Duodenal mucosa (tissue), 2 donors: ENCODE data around the gene C1orf198.

Source experiments
- H3K27ac ChIP-seq: one replicate; pipeline ENCODE4 v1.7.0; 2013; ENCODE audit warnings: low read depth, low read length
- H3K27me3 ChIP-seq, 2 donors: one replicate each; pipeline ENCODE4 v1.7.0; 2013; ENCODE audit warnings: low read length in 2 of 2, control low read depth in 1 of 2; ENCODE audit not compliant: insufficient read depth in 2 of 2, control insufficient read depth in 1 of 2
- H3K36me3 ChIP-seq, 2 donors: one replicate each; pipeline ENCODE4 v1.7.0; 2013; ENCODE audit warnings: low read length in 2 of 2, control low read depth in 1 of 2; ENCODE audit not compliant: insufficient read depth in 2 of 2, control insufficient read depth in 1 of 2
- H3K4me1 ChIP-seq, 2 donors: one replicate each; pipeline ENCODE4 v1.7.0; 2013; ENCODE audit warnings: low read length in 2 of 2, control low read depth in 1 of 2; ENCODE audit not compliant: insufficient read depth in 2 of 2, control insufficient read depth in 1 of 2
- H3K4me3 ChIP-seq, 2 donors: one replicate each; pipeline ENCODE4 v1.7.0; 2013; ENCODE audit warnings: low read length in 2 of 2, low read depth in 1 of 2
- H3K9ac ChIP-seq, 2 donors: one replicate each; pipeline ENCODE4 v1.7.0; 2013; ENCODE audit warnings: low read length in 2 of 2, low read depth in 1 of 2
- H3K9me3 ChIP-seq, 2 donors: one replicate each; pipeline ENCODE4 v1.7.0; 2013; ENCODE audit warnings: low read length in 2 of 2, control low read depth in 1 of 2; ENCODE audit not compliant: control insufficient read depth in 1 of 2

The C1orf198 gene

GRCh38 chr1:230870916-230871315 lies 2.6 kb upstream of the C1orf198 start:
- H3K9ac ChIP-seq = no peak overlapping the region
- no peaks in the 10 kb centered on the region for H3K9me3 ChIP-seq
- no peaks in the 10 kb centered on the region for H3K36me3 ChIP-seq
- H3K27ac ChIP-seq = no peak overlapping the region
- H3K4me1 ChIP-seq = peaks cover 14 to 27% of the 10 kb centered on the region in 2 donors
- H3K27me3 ChIP-seq = no peaks in the 10 kb centered on the region
- no peak overlapping the region for H3K4me3 ChIP-seq

- no peaks in the 10 kb centered on the region for H3K9me3 ChIP-seq
- peaks cover 15 to 28% of the 10 kb centered on the region in 2 donors for H3K4me1 ChIP-seq
- no peaks in the 10 kb centered on the region for H3K27me3 ChIP-seq
- H3K27ac ChIP-seq = no peak overlapping the region
- H3K9ac ChIP-seq = no peak overlapping the region
- no peaks in the 10 kb centered on the region for H3K36me3 ChIP-seq
- H3K4me3 ChIP-seq = no peak overlapping the region
These were observed 1.2 kb upstream of the C1orf198 start for GRCh38 chr1:230869500-230869899.

GRCh38 chr1:230868736-230869385 lies 540 bp upstream of the C1orf198 start:
- no peaks in the 10 kb centered on the region for H3K36me3 ChIP-seq
- peaks cover 19 to 31% of the 10 kb centered on the region in 2 donors for H3K4me1 ChIP-seq
- H3K4me3 ChIP-seq = peak overlapping the region; percentile 66 to 72
- H3K9me3 ChIP-seq = no peaks in the 10 kb centered on the region
- peak overlapping the region; percentile 37 for H3K27ac ChIP-seq
- H3K27me3 ChIP-seq = no peaks in the 10 kb centered on the region
- peak overlapping the region; percentile 43 to 56 for H3K9ac ChIP-seq

- H3K27ac ChIP-seq = peak overlapping the region; percentile 33
- no peaks in the 10 kb centered on the region for H3K36me3 ChIP-seq
- peaks cover 19 to 40% of the 10 kb centered on the region in 2 donors for H3K4me1 ChIP-seq
These were observed 1.0 kb downstream of the C1orf198 start for GRCh38 chr1:230867101-230867902.

GRCh38 chr1:230866171-230867070 lies 1.9 kb downstream of the C1orf198 start:
- no peaks in the 10 kb centered on the region for H3K9me3 ChIP-seq
- no peak overlapping the region for H3K27ac ChIP-seq
- no peaks in the 10 kb centered on the region for H3K36me3 ChIP-seq
- H3K4me3 ChIP-seq = peak overlapping the region; percentile 86 to 91
- H3K27me3 ChIP-seq = no peaks in the 10 kb centered on the region
- H3K4me1 ChIP-seq = peaks cover 19 to 40% of the 10 kb centered on the region in 2 donors
- peak overlapping the region; percentile 2 to 78 for H3K9ac ChIP-seq

More at GRCh38 chr1:230867101-230867902, 1.0 kb downstream of the C1orf198 start:
- Histone ChIP-seq H3K9ac (peak overlapping the region; percentile 78 to 83), H3K27me3 (no peaks in the 10 kb centered on the region), H3K4me3 (peak overlapping the region; percentile 86 to 91), H3K9me3 (no peaks in the 10 kb centered on the region)

- Histone ChIP-seq H3K27ac (no peak overlapping the region), H3K36me3 (no peaks in the 10 kb centered on the region), H3K27me3 (no peaks in the 10 kb centered on the region), H3K9me3 (no peaks in the 10 kb centered on the region), H3K4me1 (peaks cover 19 to 38% of the 10 kb centered on the region in 2 donors), H3K4me3 (no peak overlapping the region), H3K9ac (no peak overlapping the region)
These were observed 3.1 kb downstream of the C1orf198 start for GRCh38 chr1:230865062-230865817.

- no peak overlapping the region for H3K9ac ChIP-seq
These were observed 3.9 kb downstream of the C1orf198 start for GRCh38 chr1:230864441-230864840.

GRCh38 chr1:230863449-230863848 lies 4.9 kb downstream of the C1orf198 start:
- H3K9me3 ChIP-seq = no peaks in the 10 kb centered on the region
- H3K4me1 ChIP-seq = peaks cover 10 to 28% of the 10 kb centered on the region in 2 donors
- no peak overlapping the region for H3K27ac ChIP-seq
- no peak overlapping the region for H3K4me3 ChIP-seq
- H3K9ac ChIP-seq = no peak overlapping the region
- no peaks in the 10 kb centered on the region for H3K36me3 ChIP-seq
- H3K27me3 ChIP-seq = no peaks in the 10 kb centered on the region

More at GRCh38 chr1:230864441-230864840, 3.9 kb downstream of the C1orf198 start:
- peaks cover 16 to 33% of the 10 kb centered on the region in 2 donors for H3K4me1 ChIP-seq
- no peaks in the 10 kb centered on the region for H3K27me3 ChIP-seq
- H3K36me3 ChIP-seq = no peaks in the 10 kb centered on the region
- no peak overlapping the region for H3K27ac ChIP-seq
- no peak overlapping the region for H3K4me3 ChIP-seq
- no peaks in the 10 kb centered on the region for H3K9me3 ChIP-seq

- H3K9ac ChIP-seq = no peak overlapping the region
- H3K27me3 ChIP-seq = no peaks in the 10 kb centered on the region
- no peaks in the 10 kb centered on the region for H3K9me3 ChIP-seq
- H3K36me3 ChIP-seq = no peaks in the 10 kb centered on the region
- no peak overlapping the region for H3K4me3 ChIP-seq
- H3K4me1 ChIP-seq = peaks cover 10 to 27% of the 10 kb centered on the region in 2 donors
- H3K27ac ChIP-seq = no peak overlapping the region
These were observed 6.2 kb downstream of the C1orf198 start for GRCh38 chr1:230861970-230862595.
